GM19099 (cell line): ENCODE results near the gene RANGRF.

Experiments used
- POLR2A ChIP-seq: IDR thresholded peaks from 3 replicates; pipeline ENCODE4 v1.6.1; 2011; ENCODE audit warnings: low read depth; ENCODE audit not compliant: insufficient read length; ENCODE audit errors: extremely low read depth

RANGRF gene

GRCh38 chr17:8318010-8318935, 29.8 kb downstream of the RANGRF start:
- TF ChIP-seq POLR2A, result no peak

- TF ChIP-seq POLR2A, result no peak
Observed at GRCh38 chr17:8320262-8320661, 31.8 kb downstream of the RANGRF start.

- no peak for TF ChIP-seq POLR2A
Observed at GRCh38 chr17:8320990-8321389, 32.5 kb downstream of the RANGRF start.

DNA sequence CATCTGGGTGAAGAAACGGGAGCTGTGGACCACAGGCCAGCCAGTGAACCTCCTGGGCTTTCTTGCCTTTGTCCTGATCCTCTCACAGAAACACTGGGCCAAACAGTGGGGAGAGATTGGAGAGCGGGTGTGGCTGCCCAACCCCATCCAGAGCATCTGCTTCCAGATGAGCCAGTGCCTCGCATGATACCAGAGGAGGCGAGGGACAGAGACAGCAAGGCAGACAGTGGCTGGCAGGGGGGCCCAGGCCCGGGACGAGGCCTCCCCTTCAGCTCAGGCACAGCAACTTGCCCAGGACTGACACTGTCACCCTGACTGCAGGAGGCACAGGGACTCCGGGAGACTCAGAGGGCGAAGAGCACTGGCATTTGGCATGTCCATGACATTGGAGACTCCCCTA, 33.6 kb downstream of the RANGRF start:
- no peak for TF ChIP-seq POLR2A

GRCh38 chr17:8324132-8324531, 35.7 kb downstream of the RANGRF start:
- TF ChIP-seq POLR2A, result no peak

DNA sequence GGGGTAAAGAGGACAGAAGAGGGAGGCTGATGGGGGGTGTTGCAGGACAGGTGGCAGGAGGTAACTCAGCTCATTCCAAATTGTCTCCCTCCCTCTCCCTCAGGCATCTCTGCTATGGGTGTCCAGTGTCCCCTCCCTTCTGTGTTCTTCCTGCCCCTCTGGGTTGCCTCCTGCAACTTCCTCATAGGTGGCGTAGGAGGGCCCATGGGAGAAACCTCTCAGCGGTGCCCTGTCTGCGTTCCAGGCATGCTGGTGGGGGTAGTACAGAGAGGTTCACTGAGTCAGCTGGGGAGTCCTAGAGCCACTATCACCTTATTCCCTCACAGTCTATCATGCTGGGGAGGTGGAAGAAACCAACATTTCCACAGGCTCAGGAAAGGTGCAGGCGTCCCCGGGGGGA, 36.5 kb downstream of the RANGRF start:
- TF ChIP-seq POLR2A, result no peak

- TF ChIP-seq POLR2A, result no peak
Observed at GRCh38 chr17:8326511-8327302, 38.2 kb downstream of the RANGRF start.

DNA sequence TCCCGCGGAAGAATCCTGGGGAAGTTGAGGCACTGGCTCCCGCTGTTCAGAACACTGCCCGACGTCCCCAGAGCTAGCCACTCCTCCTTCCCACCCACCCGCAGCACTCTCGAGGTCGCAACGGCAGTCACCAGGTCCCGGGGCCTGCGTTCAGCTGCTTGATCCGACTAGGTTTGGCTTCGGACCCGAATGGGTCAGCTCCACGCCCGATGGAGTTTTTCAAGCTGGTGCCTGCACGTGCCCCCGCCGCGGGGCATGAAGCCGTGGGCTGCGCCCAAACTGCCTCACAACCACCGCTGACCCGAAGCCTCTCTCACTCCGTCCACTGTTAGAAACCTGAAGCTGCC, 38.8 kb downstream of the RANGRF start:
- TF ChIP-seq POLR2A, result no peak

GRCh38 chr17:8332128-8332527, 43.7 kb downstream of the RANGRF start:
- TF ChIP-seq POLR2A, result no peak

- no peak for TF ChIP-seq POLR2A
Observed at GRCh38 chr17:8332688-8333087, 44.2 kb downstream of the RANGRF start.

DNA sequence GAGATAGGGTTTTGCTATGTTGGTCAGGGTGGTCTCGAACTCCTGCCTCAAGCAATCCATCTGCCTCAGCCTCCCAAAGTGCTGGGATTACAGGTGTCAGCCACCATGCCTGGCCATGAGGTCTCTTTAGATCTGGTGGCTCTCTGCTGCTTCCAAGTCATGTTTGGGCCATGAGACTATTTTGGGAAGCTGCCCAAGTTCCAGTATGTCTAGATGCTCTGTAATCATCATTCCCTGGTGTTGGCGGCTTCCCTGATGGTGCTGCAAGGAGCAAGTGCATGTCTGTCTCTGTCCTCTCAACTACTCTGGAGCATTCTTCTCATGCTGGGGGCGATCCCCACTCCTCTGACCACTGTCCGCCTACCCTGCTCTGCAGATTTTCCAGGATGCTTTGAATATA, 44.8 kb downstream of the RANGRF start:
- no peak for TF ChIP-seq POLR2A

GRCh38 chr17:8337802-8338752, 49.6 kb downstream of the RANGRF start:
- no peak for TF ChIP-seq POLR2A

GRCh38 chr17:8338753-8339140, 50.3 kb downstream of the RANGRF start:
- TF ChIP-seq POLR2A, result no peak

DNA sequence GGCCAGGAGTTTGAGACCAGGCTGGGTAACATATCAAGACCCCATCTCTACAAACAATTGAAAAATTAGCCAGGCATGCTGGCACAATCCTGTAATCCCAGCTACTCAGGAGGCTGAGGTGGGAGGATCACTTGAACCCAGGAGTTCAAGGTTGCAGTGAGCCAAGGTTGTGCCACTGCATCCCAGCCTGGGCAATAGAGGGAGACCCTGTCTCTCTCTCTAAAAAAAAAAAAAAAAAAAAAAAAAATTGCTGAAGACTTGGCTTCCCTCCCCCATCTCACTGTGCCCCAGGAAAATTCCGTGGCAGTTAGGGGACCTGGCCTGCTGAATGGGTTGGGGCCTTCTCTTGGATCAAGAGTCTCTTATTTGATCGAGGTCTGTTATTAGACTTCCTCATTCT, 51.1 kb downstream of the RANGRF start, which contains the start of gene ODF4:
Gene ODF4 (plus strand): TSS at position 301 of the 400 bp plus-strand sequence. CDS start 212 bp downstream, outside the sequence.
- TF ChIP-seq POLR2A, result no peak
